NCI-H2081 treated with DMSO at 0.1 percent for 48 hours (cell line): ENCODE results near the gene ITPRIPL1.

Experiments
- DNase-seq: peaks from one replicate; lab custom pipeline; 2025; lab: John Stamatoyannopoulos, UW

ITPRIPL1 gene

GRCh38 chr2:96354492-96354891 is 29.4 kb downstream of the ITPRIPL1 start:
- no peak for DNase-seq

- no peak for DNase-seq
Observed at GRCh38 chr2:96356889-96357288, 31.8 kb downstream of the ITPRIPL1 start.

GRCh38 chr2:96359310-96359709 is 34.2 kb downstream of the ITPRIPL1 start:
- DNase-seq, result no peak

- no peak for DNase-seq
Observed at GRCh38 chr2:96359866-96360265, 34.7 kb downstream of the ITPRIPL1 start.

- DNase-seq, result no peak
Observed at GRCh38 chr2:96361751-96362150, 36.6 kb downstream of the ITPRIPL1 start.

GRCh38 chr2:96369186-96369585 is 44.1 kb downstream of the ITPRIPL1 start:
- no peak for DNase-seq

- peak; percentile 91 for DNase-seq
Observed at GRCh38 chr2:96374211-96374951, 49.3 kb downstream of the ITPRIPL1 start.
